Mesenchymal stem cell (in vitro differentiated cells and primary cell): Measurements from ENCODE around the gene SYNM.

Source experiments
- DNase-seq: peaks from one replicate; pipeline ENCODE4 v3.0.0-alpha.2; 2013
- H2AFZ ChIP-seq: one replicate; pipeline ENCODE4 v1.6.1; 2013; ENCODE audit warnings: low read depth, mild to moderate bottlenecking, control low read depth, inconsistent platforms, low read length, moderate library complexity
- H2AK5ac ChIP-seq: 2 replicates; pipeline ENCODE4 v1.6.1; 2013; ENCODE audit warnings: low read length, moderate library complexity, mild to moderate bottlenecking, inconsistent platforms; ENCODE audit not compliant: severe bottlenecking
- H2BK120ac ChIP-seq: one replicate; pipeline ENCODE4 v1.6.1; 2013; ENCODE audit warnings: low read depth, mild to moderate bottlenecking, inconsistent platforms, low read length, moderate library complexity
- H2BK12ac ChIP-seq, 2 experiments: one replicate each; pipeline ENCODE4 v1.6.1; 2013; ENCODE audit warnings: inconsistent platforms in 2 of 2, low read length in 2 of 2, mild to moderate bottlenecking in 2 of 2, moderate library complexity in 2 of 2, control low read depth in 1 of 2
- H2BK15ac ChIP-seq: one replicate; pipeline ENCODE4 v1.6.1; 2013; ENCODE audit warnings: mild to moderate bottlenecking, low read depth, inconsistent platforms; ENCODE audit not compliant: poor library complexity, severe bottlenecking
- H2BK5ac ChIP-seq: 2 replicates; pipeline ENCODE4 v1.6.1; 2013; ENCODE audit warnings: low read depth, mild to moderate bottlenecking, low read length, control low read depth, inconsistent platforms; ENCODE audit not compliant: poor library complexity, severe bottlenecking
- H3K14ac ChIP-seq, 2 experiments: one replicate each; pipeline ENCODE4 v1.6.1; 2013; ENCODE audit warnings: inconsistent platforms in 2 of 2, low read length in 2 of 2, control low read depth in 1 of 2, mild to moderate bottlenecking in 1 of 2, moderate library complexity in 1 of 2
- H3K18ac ChIP-seq, 2 experiments: one replicate each; pipeline ENCODE4 v1.6.1; 2013; ENCODE audit warnings: inconsistent platforms in 2 of 2, low read length in 2 of 2, control low read depth in 1 of 2, low read depth in 1 of 2, mild to moderate bottlenecking in 1 of 2
- H3K23ac ChIP-seq, 2 experiments: one replicate each; pipeline ENCODE4 v1.6.1; 2013; ENCODE audit warnings: inconsistent platforms in 2 of 2, low read length in 2 of 2, mild to moderate bottlenecking in 2 of 2, moderate library complexity in 2 of 2, control low read depth in 1 of 2
- H3K27ac ChIP-seq: 2 replicates; pipeline ENCODE4 v1.5.1; 2013; ENCODE audit warnings: mild to moderate bottlenecking, moderate library complexity, low read length, control low read depth, inconsistent platforms; ENCODE audit not compliant: poor library complexity, severe bottlenecking
- H3K27me3 ChIP-seq, 2 experiments: 2 replicates each; pipeline versions ENCODE4 v1.6.1 to v1.7.0; 2013; ENCODE audit warnings: low read length in 2 of 2, mild to moderate bottlenecking in 2 of 2, moderate library complexity in 2 of 2, control low read depth in 1 of 2, inconsistent platforms in 1 of 2; ENCODE audit not compliant: control insufficient read depth in 1 of 2, insufficient read depth in 1 of 2
- H3K36me3 ChIP-seq, 2 experiments: 2 replicates each; pipeline versions ENCODE4 v1.6.1 to v1.7.0; 2013; ENCODE audit warnings: low read length in 2 of 2, control low read depth in 1 of 2, inconsistent platforms in 1 of 2, low read depth in 1 of 2, mild to moderate bottlenecking in 1 of 2; ENCODE audit not compliant: insufficient read depth in 2 of 2, control insufficient read depth in 1 of 2
- H3K4ac ChIP-seq, 2 experiments: one replicate each; pipeline ENCODE4 v1.6.1; 2013; ENCODE audit warnings: inconsistent platforms in 2 of 2, low read length in 2 of 2, mild to moderate bottlenecking in 2 of 2, moderate library complexity in 2 of 2, control low read depth in 1 of 2, low read depth in 1 of 2
- H3K4me1 ChIP-seq: 2 replicates; pipeline ENCODE4 v1.6.1; 2013; ENCODE audit warnings: low read depth, low read length, control low read depth; ENCODE audit not compliant: control insufficient read depth, insufficient read depth
- H3K4me2 ChIP-seq: 2 replicates; pipeline ENCODE4 v1.6.1; 2013; ENCODE audit warnings: low read length, mild to moderate bottlenecking, inconsistent platforms; ENCODE audit not compliant: poor library complexity, severe bottlenecking
- H3K4me3 ChIP-seq, 2 experiments: 2 replicates each; pipeline versions ENCODE4 v1.5.1 to v1.7.0; 2013; ENCODE audit warnings: low read length in 2 of 2, mild to moderate bottlenecking in 2 of 2, control low read depth in 1 of 2, low read depth in 1 of 2; ENCODE audit not compliant: insufficient read depth in 1 of 2
- H3K79me1 ChIP-seq: replicated peaks from 2 replicates; pipeline ENCODE4 v1.6.1; 2013; ENCODE audit warnings: mild to moderate bottlenecking, control low read depth, low read length, inconsistent platforms; ENCODE audit not compliant: poor library complexity, severe bottlenecking
- H3K9ac ChIP-seq: 2 replicates; pipeline ENCODE4 v1.7.0; 2013; ENCODE audit warnings: mild to moderate bottlenecking, low read length, moderate library complexity
- H3K9me3 ChIP-seq: 2 replicates; pipeline ENCODE4 v1.7.0; 2013; ENCODE audit warnings: mild to moderate bottlenecking, low read length; ENCODE audit not compliant: control insufficient read depth
- H4K8ac ChIP-seq: one replicate; pipeline ENCODE4 v1.6.1; 2013; ENCODE audit warnings: inconsistent platforms, mild to moderate bottlenecking, low read length, moderate library complexity
- H4K91ac ChIP-seq: one replicate; pipeline ENCODE4 v1.6.1; 2013; ENCODE audit warnings: mild to moderate bottlenecking, low read length, inconsistent platforms
- WGBS: methylation state at CpG from one replicate; pipeline ENCODE4 v1.1.7; 2013; ENCODE audit warnings: mixed read lengths; 5-methylcytosine and 5-hydroxymethylcytosine counted together

The SYNM gene

GRCh38 chr15:99105514-99106341, 848 bp downstream of the SYNM start:
- no peaks in the 10 kb centered on the region for H3K9me3 ChIP-seq

GRCh38 chr15:99106417-99107220, 1.7 kb downstream of the SYNM start:
- no peak overlapping the region for H2BK5ac ChIP-seq
- peak overlapping the region in 1 of 2 experiments; percentile 78 for H3K4me3 ChIP-seq
- H2BK15ac ChIP-seq, result no peak overlapping the region
- peaks cover 0 to 21% of the 10 kb centered on the region in 2 experiments for H3K27me3 ChIP-seq
- H2BK12ac ChIP-seq, result no peak overlapping the region
- no peak overlapping the region for H3K23ac ChIP-seq
- WGBS, result 40% methylated on average over 15 of the region's 15 CpGs
- no peaks in the 10 kb centered on the region for H3K36me3 ChIP-seq
- peak overlapping the region; percentile 97 for H3K4me2 ChIP-seq
- H3K14ac ChIP-seq, result no peak overlapping the region
- H3K4ac ChIP-seq, result no peak overlapping the region
- peaks cover 4% of the 10 kb centered on the region for H3K79me1 ChIP-seq
- H3K4me1 ChIP-seq, result peaks cover 27% of the 10 kb centered on the region
- H2AK5ac ChIP-seq, result no peak overlapping the region
- no peak overlapping the region for H3K27ac ChIP-seq
- H2AFZ ChIP-seq, result no peak overlapping the region
- H4K8ac ChIP-seq, result no peak overlapping the region
- H3K9me3 ChIP-seq, result no peaks in the 10 kb centered on the region
- DNase-seq, result peak; percentile 92
- H3K9ac ChIP-seq, result peak overlapping the region; percentile 20
- H3K18ac ChIP-seq, result no peak overlapping the region
- no peak overlapping the region for H4K91ac ChIP-seq
- H2BK120ac ChIP-seq, result no peak overlapping the region

More at GRCh38 chr15:99105514-99106341, 848 bp downstream of the SYNM start:
- 4% methylated on average over 94 of the region's 116 CpGs for WGBS
- Histone ChIP-seq H3K4me1 (peaks cover 27% of the 10 kb centered on the region), H3K18ac (peak overlapping the region; percentile 76 to 94), H3K4me2 (peak overlapping the region; percentile 97), H2BK120ac (no peak overlapping the region), H2BK15ac (no peak overlapping the region), H3K79me1 (peaks cover 4% of the 10 kb centered on the region), H2BK12ac (peak overlapping the region; percentile 38 to 90), H3K27ac (no peak overlapping the region), H3K27me3 (peaks cover 0 to 24% of the 10 kb centered on the region in 2 experiments), H3K4me3 (peak overlapping the region; percentile 62 to 78), H3K23ac (peak overlapping the region in 1 of 2 experiments; percentile 88), H2BK5ac (no peak overlapping the region), H4K8ac (peak overlapping the region; percentile 31), H2AFZ (peak overlapping the region; percentile 91), H4K91ac (peak overlapping the region; percentile 64), H2AK5ac (no peak overlapping the region), H3K4ac (peak overlapping the region in 1 of 2 experiments; percentile 73), H3K14ac (peak overlapping the region in 1 of 2 experiments; percentile 68), H3K36me3 (no peaks in the 10 kb centered on the region), H3K9ac (peak overlapping the region; percentile 26)
- DNase-seq, result peak; percentile 74

- Histone ChIP-seq H3K27me3 (no peaks in the 10 kb centered on the region), H3K9ac (no peak overlapping the region), H2BK12ac (peak overlapping the region in 1 of 2 experiments; percentile 38), H2BK5ac (no peak overlapping the region), H3K23ac (no peak overlapping the region), H2BK15ac (no peak overlapping the region), H3K4me3 (no peak overlapping the region), H3K18ac (no peak overlapping the region), H4K8ac (no peak overlapping the region), H3K4me2 (no peak overlapping the region), H3K4ac (no peak overlapping the region), H4K91ac (no peak overlapping the region), H2BK120ac (no peak overlapping the region), H3K36me3 (peaks cover 0 to 4% of the 10 kb centered on the region in 2 experiments), H2AFZ (no peak overlapping the region), H3K79me1 (peaks cover 4% of the 10 kb centered on the region), H2AK5ac (no peak overlapping the region), H3K9me3 (no peaks in the 10 kb centered on the region), H3K4me1 (peaks cover 18% of the 10 kb centered on the region), H3K27ac (no peak overlapping the region), H3K14ac (no peak overlapping the region)
- DNase-seq, result no peak
- WGBS, result 94% methylated on average over 5 of the region's 5 CpGs
These were observed 4.1 kb downstream of the SYNM start for GRCh38 chr15:99108993-99109392.

- no peak overlapping the region for H2AK5ac ChIP-seq
- no peak overlapping the region for H2BK12ac ChIP-seq
- H2AFZ ChIP-seq, result no peak overlapping the region
- H3K9me3 ChIP-seq, result no peaks in the 10 kb centered on the region
- no peak overlapping the region for H3K27ac ChIP-seq
- no peak overlapping the region for H3K4ac ChIP-seq
- no peak overlapping the region for H2BK5ac ChIP-seq
- H3K23ac ChIP-seq, result no peak overlapping the region
- no peak overlapping the region for H4K91ac ChIP-seq
- no peak overlapping the region for H4K8ac ChIP-seq
- peaks cover 18% of the 10 kb centered on the region for H3K4me1 ChIP-seq
- H3K4me2 ChIP-seq, result no peak overlapping the region
- no peak for DNase-seq
- no peak overlapping the region for H2BK120ac ChIP-seq
- H2BK15ac ChIP-seq, result no peak overlapping the region
- H3K9ac ChIP-seq, result no peak overlapping the region
- no peaks in the 10 kb centered on the region for H3K27me3 ChIP-seq
- peaks cover 0 to 5% of the 10 kb centered on the region in 2 experiments for H3K36me3 ChIP-seq
- 92% methylated on average over 10 of the region's 10 CpGs for WGBS
- peaks cover 4% of the 10 kb centered on the region for H3K79me1 ChIP-seq
- H3K18ac ChIP-seq, result no peak overlapping the region
- no peak overlapping the region for H3K4me3 ChIP-seq
- H3K14ac ChIP-seq, result no peak overlapping the region
These were observed 4.7 kb downstream of the SYNM start for GRCh38 chr15:99109555-99110021.
